AG04450 (cell line): Measurements from ENCODE around the gene LHX2. TPM values are rescaled to one million over a fixed set of nuclear protein-coding genes. Genes with fewer than 3 reads are reported as not detected.

ENCODE experiments used
- CTCF ChIA-PET: fragments of 300-600, 350-600 bp; formaldehyde crosslinking; extraction: SDS; loops from one replicate; lab custom pipeline; 2022; ENCODE audit warnings: antibody characterized with exemption, inconsistent platforms; lab: Charles Lee
- POLR2A ChIA-PET: fragments of 350-600 bp; formaldehyde crosslinking; extraction: SDS; loops from one replicate; lab custom pipeline; 2021; ENCODE audit warnings: antibody characterized with exemption, inconsistent platforms; lab: Yijun Ruan, JAX
- DNase-seq: peaks from one replicate; pipeline ENCODE4 v3.0.0-alpha.2; 2011; ENCODE audit warnings: low read depth, low spot score
- H3K27ac ChIP-seq: one replicate; pipeline ENCODE4 v1.5.1; 2012; ENCODE audit warnings: low read depth, low read length, control low read depth
- H3K27me3 ChIP-seq: one replicate; pipeline ENCODE4 v1.6.0; 2012; ENCODE audit warnings: low read length; ENCODE audit not compliant: control insufficient read depth, insufficient read depth
- H3K4me3 ChIP-seq: 2 replicates; pipeline ENCODE4 v1.5.1; 2011; ENCODE audit warnings: mild to moderate bottlenecking, low read depth, low read length, control low read depth
- H3K9me3 ChIP-seq: 2 replicates; pipeline ENCODE4 v1.5.1; 2012; ENCODE audit warnings: low read length; ENCODE audit not compliant: control insufficient read depth, insufficient read depth
- CTCF ChIP-seq: IDR thresholded peaks from 2 replicates; pipeline ENCODE4 v1.5.1; 2011; ENCODE audit warnings: low read depth, low read length, control low read depth, inconsistent platforms
- polyA plus RNA-seq: library from polyadenylated mRNA; depleted of rRNA; stranded (reverse); fragments of >200 nt; gene quantifications from 2 replicates; pipeline ENCODE4 v1.2.3, GENCODE V29; 2011

The LHX2 gene
- polyA plus RNA-seq, 1 experiment, result not detected

- Histone ChIP-seq H3K27ac (no peak overlapping the region), H3K27me3 (peaks cover 68% of the 10 kb centered on the region), H3K9me3 (no peaks in the 10 kb centered on the region), H3K4me3 (no peak overlapping the region)
- no peak for DNase-seq
- no peak for TF ChIP-seq CTCF
- ChIA-PET CTCF (no interaction called here), POLR2A (no interaction called here)
Observed at GRCh38 chr9:124035001-124035650, 23.6 kb downstream of the LHX2 start.

GRCh38 chr9:124036578-124036977 is 25.0 kb downstream of the LHX2 start:
- TF ChIP-seq CTCF, result no peak
- no peak for DNase-seq
- Histone ChIP-seq H3K4me3 (no peak overlapping the region), H3K27ac (no peak overlapping the region), H3K27me3 (peaks cover 68% of the 10 kb centered on the region), H3K9me3 (no peaks in the 10 kb centered on the region; the same call in 1 of the 2 replicates)
- POLR2A ChIA-PET, result no interaction called here
- CTCF ChIA-PET, result no interaction called here

- H3K27ac ChIP-seq, result no peak overlapping the region
- ChIA-PET CTCF (interaction anchor here (4.9 kb wide), 1 partner anchor 495 kb away, joined by 63 read pairs; no protein-coding TSS in a partner anchor), POLR2A (no interaction called here)
- H3K27me3 ChIP-seq, result peaks cover 68% of the 10 kb centered on the region
- DNase-seq, result no peak
- TF ChIP-seq CTCF, result no peak; the same call in 1 of the 2 replicates
- no peak overlapping the region for H3K4me3 ChIP-seq
- no peaks in the 10 kb centered on the region; the same call in 1 of the 2 replicates for H3K9me3 ChIP-seq
Observed at GRCh38 chr9:124037790-124038189, 26.2 kb downstream of the LHX2 start.

- POLR2A ChIA-PET, result no interaction called here
- H3K27me3 ChIP-seq, result peaks cover 69% of the 10 kb centered on the region
- no peak for DNase-seq
Observed at GRCh38 chr9:124038239-124038638, 26.7 kb downstream of the LHX2 start.

More at GRCh38 chr9:124038239-124038638, 26.7 kb downstream of the LHX2 start:
- Histone ChIP-seq H3K4me3 (no peak overlapping the region), H3K9me3 (no peaks in the 10 kb centered on the region; the same call in 1 of the 2 replicates), H3K27ac (no peak overlapping the region)
- CTCF ChIA-PET, result interaction anchor here (1.1 to 4.9 kb wide), 2 partner anchors 496 to 636 kb away, joined by 4 to 63 read pairs; no protein-coding TSS in a partner anchor
- TF ChIP-seq CTCF, result no peak
